ENCODE data around the gene LRRC4C.

DNA sequence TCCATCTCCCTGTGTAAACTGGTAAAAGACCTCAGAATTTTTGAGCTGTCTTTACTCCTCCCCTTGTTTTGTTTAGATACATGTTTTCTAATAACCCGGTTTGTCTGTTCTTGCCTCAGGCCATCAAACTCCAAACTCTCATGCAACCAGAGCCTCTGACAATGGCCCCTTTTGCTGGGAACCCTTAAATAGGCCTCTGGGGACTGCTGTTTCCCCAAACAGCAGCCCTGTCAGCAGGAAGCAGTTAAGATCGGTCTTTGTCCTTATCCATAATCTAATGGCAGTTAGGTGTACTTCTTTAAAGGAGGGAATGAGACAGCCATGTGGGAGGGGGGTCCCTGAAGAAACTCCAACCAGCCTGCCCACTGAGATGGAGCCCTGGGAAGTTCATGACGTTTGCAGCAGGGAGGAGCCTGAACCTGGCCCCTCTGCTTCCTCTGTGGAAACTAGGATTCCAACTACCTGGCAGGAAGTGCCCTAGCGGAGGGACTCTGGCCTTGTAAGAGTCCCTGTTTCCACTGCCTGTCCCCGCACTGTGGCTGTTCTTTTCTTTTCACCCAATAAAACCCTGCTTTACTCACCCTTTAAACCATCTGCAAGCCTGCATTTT, 1354.4 kb downstream of the LRRC4C start:
- TF ChIP-seq POLR2A (IDR thresholded peaks at IDR 0.05; ENCODE audit: low read depth, low read length), result no peak
- TF ChIP-seq, protein P1, sequence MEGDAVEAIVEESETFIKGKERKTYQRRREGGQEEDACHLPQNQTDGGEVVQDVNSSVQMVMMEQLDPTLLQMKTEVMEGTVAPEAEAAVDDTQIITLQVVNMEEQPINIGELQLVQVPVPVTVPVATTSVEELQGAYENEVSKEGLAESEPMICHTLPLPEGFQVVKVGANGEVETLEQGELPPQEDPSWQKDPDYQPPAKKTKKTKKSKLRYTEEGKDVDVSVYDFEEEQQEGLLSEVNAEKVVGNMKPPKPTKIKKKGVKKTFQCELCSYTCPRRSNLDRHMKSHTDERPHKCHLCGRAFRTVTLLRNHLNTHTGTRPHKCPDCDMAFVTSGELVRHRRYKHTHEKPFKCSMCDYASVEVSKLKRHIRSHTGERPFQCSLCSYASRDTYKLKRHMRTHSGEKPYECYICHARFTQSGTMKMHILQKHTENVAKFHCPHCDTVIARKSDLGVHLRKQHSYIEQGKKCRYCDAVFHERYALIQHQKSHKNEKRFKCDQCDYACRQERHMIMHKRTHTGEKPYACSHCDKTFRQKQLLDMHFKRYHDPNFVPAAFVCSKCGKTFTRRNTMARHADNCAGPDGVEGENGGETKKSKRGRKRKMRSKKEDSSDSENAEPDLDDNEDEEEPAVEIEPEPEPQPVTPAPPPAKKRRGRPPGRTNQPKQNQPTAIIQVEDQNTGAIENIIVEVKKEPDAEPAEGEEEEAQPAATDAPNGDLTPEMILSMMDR (IDR thresholded peaks at IDR 0.05; ENCODE audit: extremely low read depth in 1 of 2, insufficient read depth in 1 of 2, low read depth in 1 of 2, low read length in 2 of 2), result no peak
- TF ChIP-seq GATA2 (IDR thresholded peaks at IDR 0.05; ENCODE audit: insufficient read depth, insufficient read length, low read depth, low read length), result no peak
- TF ChIP-seq EZH2 (IDR thresholded peaks at IDR 0.05; ENCODE audit: borderline replicate concordance, low read depth, low read length, severe bottlenecking), result no peak
- TF ChIP-seq JUN (IDR thresholded peaks at IDR 0.05; ENCODE audit: borderline replicate concordance, insufficient read depth, insufficient read length, low read depth), result no peak

Data from endothelial cell of umbilical vein (primary cell).